Measurements from ENCODE around the gene TMEM89. TPM values are rescaled to one million over a fixed set of nuclear protein-coding genes. Genes with fewer than 3 reads are reported as not detected.
A peak's percentile ranks its signal among the peaks of the same experiment; 100 is the strongest.

The TMEM89 gene
- total RNA-seq, 2 experiments from 2014 or later = 0.43 TPM; not detected in 1

DNA sequence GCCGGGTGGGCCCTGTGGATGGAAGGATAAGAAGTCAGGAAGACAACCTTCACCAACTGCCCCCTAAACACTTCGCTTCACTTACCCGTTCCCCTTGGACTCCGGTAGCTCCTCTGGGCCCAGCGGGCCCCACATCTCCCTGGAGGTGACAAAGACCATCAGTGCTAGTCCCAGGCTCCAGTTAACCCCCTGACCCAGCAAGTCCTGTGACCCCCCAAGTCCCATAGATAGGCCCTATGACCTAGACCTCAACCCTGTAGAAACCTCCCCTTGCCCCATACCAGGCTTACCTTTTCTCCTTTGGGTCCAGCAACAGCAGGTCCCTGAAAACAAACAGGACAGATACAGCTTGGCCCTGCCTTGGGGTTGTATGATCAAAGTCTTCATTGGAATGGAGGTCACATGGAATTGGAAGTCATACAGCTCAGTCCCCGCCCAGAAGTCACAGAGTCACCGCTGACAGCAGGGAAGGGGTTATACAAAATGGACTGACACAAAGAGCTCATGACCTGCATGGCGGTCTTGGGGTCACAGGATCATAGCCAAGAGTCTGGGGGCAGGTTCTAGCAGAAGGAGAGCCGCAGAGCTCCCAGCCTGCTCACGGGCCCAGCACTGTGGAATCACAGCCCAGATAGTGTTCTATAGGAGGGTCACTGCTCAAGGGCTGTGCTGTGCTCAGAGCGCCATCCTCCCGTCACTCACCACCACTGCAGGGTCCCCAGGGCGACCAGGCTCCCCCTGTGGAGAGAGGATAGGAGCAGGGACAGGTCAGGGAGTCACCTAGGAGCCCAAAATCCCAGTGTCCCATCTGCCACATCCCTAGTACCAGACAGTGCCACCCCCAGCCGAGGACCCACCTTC lies 39.7 kb downstream of the TMEM89 start:
- intact Hi-C loops (cut with micrococcal nuclease) = no loop called here
- H3K4me1 Mint-ChIP-seq (ENCODE audit: low read depth) = no peaks in the 10 kb centered on the region
- no peak for TF ChIP-seq CTCF (IDR thresholded peaks at IDR 0.05)
- DNase-seq (no peak), ATAC-seq (no peak)
- no peak overlapping the region for H3K27ac Mint-ChIP-seq
- ChIA-PET POLR2A (interaction anchor here (0.9 to 1.1 kb wide), 3 partner anchors 15 to 109 kb away, joined by 3 to 4 read pairs (median 3); no protein-coding TSS in a partner anchor), CTCF (interaction anchor here (0.8 kb wide), 1 partner anchor 146 kb away, joined by 3 read pairs; no protein-coding TSS in a partner anchor)
- H3K4me3 Mint-ChIP-seq = no peak overlapping the region
- no peaks in the 10 kb centered on the region for H3K36me3 Mint-ChIP-seq (ENCODE audit: low read depth)
- H3K9me3 Mint-ChIP-seq = no peaks in the 10 kb centered on the region
- H3K27me3 Mint-ChIP-seq = no peaks in the 10 kb centered on the region

DNA sequence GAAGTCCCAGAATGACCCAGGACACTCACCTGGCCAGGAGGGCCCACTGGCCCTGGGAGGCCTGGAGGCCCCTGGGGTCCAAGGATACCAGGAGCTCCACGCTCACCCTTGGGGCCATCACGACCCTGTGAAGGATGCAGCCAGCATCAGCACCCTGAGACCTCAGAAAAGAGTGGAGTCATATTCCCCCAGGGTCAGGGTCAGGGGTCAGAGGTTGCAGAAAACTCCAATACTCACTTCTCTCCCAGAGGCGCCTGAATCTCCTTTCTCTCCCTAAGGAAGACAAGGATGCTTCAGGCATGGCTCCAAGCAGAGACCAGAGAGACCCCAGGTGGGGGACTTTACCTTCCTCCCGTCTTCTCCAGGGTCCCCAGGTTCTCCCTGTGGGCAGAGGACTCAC lies 44.9 kb downstream of the TMEM89 start:
- no peaks in the 10 kb centered on the region for H3K27me3 Mint-ChIP-seq
- intact Hi-C loops (cut with micrococcal nuclease) = no loop called here

GRCh38 chr3:48575366-48575765 lies 46.2 kb downstream of the TMEM89 start:
- Mint-ChIP-seq H3K27me3 (no peaks in the 10 kb centered on the region), H3K4me1 (ENCODE audit: low read depth) (no peaks in the 10 kb centered on the region), H3K36me3 (ENCODE audit: low read depth) (no peaks in the 10 kb centered on the region), H3K4me3 (no peak overlapping the region), H3K9me3 (no peaks in the 10 kb centered on the region), H3K27ac (no peak overlapping the region)
- ChIA-PET POLR2A (no interaction called here), CTCF (no interaction called here)
- TF ChIP-seq CTCF (IDR thresholded peaks at IDR 0.05) = no peak
- DNase-seq (no peak), ATAC-seq (no peak)
- intact Hi-C loops (cut with micrococcal nuclease) = no loop called here

More for the DNA sequence above, 44.9 kb downstream of the TMEM89 start:
- Mint-ChIP-seq H3K9me3 (no peaks in the 10 kb centered on the region), H3K36me3 (ENCODE audit: low read depth) (no peaks in the 10 kb centered on the region), H3K4me1 (ENCODE audit: low read depth) (no peaks in the 10 kb centered on the region), H3K4me3 (no peak overlapping the region), H3K27ac (no peak overlapping the region)
- ATAC-seq (no peak), DNase-seq (no peak)
- TF ChIP-seq CTCF (IDR thresholded peaks at IDR 0.05) = no peak
- ChIA-PET POLR2A (no interaction called here), CTCF (no interaction called here)

DNA sequence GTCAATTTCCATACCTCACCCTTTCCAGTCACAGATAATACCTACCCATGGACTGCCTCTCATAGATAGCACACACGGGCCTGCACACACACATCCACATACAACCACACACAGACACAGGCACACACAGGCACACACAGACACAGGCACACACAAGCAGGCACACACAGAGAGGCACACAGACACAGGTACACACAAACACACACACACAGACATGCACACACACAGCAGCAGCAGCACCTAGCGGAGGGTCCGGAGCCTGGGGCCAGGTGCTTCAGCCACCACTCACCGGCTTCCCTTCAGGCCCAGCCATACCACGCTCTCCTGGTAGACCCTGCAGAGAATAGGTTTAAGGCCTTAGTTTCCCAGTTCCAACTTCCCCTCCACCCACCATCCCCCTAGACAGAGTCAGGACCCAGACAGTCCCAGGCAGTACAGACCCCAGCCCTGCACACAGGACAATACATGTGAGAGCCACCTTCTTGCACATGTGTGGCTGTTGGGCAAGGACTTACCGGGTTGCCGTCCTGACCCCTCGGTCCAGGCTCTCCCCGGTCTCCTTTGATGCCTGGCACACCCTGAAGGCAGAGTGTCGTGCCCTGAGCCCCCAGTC lies 47.5 kb downstream of the TMEM89 start:
- H3K27ac Mint-ChIP-seq = no peak overlapping the region
- H3K27me3 Mint-ChIP-seq = no peaks in the 10 kb centered on the region
- ATAC-seq = peak; percentile 23
- no peaks in the 10 kb centered on the region for H3K4me1 Mint-ChIP-seq (ENCODE audit: low read depth)
- intact Hi-C loops (cut with micrococcal nuclease) = no loop called here
- DNase-seq = no peak
- H3K36me3 Mint-ChIP-seq (ENCODE audit: low read depth) = no peaks in the 10 kb centered on the region
- POLR2A ChIA-PET = no interaction called here
- H3K9me3 Mint-ChIP-seq = no peaks in the 10 kb centered on the region
- CTCF ChIA-PET = no interaction called here
- TF ChIP-seq CTCF (IDR thresholded peaks at IDR 0.05) = no peak
- no peak overlapping the region for H3K4me3 Mint-ChIP-seq

DNA sequence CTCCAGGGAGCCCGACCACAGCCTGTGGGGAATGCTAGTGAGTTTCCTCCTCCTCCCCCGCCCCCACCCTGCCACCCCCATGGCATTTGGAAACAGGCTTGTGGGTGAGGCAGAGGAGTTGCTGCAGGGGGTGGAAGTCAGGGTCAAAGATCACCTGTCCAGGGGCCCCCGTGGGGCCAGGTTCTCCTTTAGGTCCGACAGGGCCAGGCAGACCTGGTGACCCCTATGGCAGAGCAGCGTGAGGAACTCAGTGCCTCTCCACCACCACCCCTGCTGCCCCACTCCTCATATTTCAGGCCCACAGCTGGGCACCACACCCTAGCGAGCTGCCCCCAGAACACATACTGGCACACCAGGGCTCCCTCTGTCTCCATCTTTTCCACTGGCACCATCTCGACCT lies 49.1 kb downstream of the TMEM89 start:
- Mint-ChIP-seq H3K27ac (no peak overlapping the region), H3K27me3 (no peaks in the 10 kb centered on the region), H3K36me3 (ENCODE audit: low read depth) (no peaks in the 10 kb centered on the region), H3K4me1 (ENCODE audit: low read depth) (no peaks in the 10 kb centered on the region), H3K4me3 (no peak overlapping the region), H3K9me3 (no peaks in the 10 kb centered on the region)
- no peak for TF ChIP-seq CTCF (IDR thresholded peaks at IDR 0.05)
- ChIA-PET CTCF (no interaction called here), POLR2A (no interaction called here)
- intact Hi-C loops (cut with micrococcal nuclease) = no loop called here
- DNase-seq (no peak), ATAC-seq (no peak)
